HEK293 (cell line): ENCODE data around the gene DNAJA1.

Experiments used
- CTCF ChIP-seq: fragments of 450-650 bp; formaldehyde crosslinking; IDR thresholded peaks from 2 replicates; pipeline ENCODE4 v1.5.1; 2016; ENCODE audit warnings: missing biosample characterization, missing genetic modification characterization
- TRIM28 ChIP-seq: IDR thresholded peaks from 2 replicates; pipeline ENCODE4 v1.6.1; 2011; ENCODE audit warnings: low read length, control low read depth, borderline replicate concordance
- ZBTB8A ChIP-seq: fragments of 450-650 bp; formaldehyde crosslinking; IDR thresholded peaks from 2 replicates; pipeline ENCODE4 v1.5.1; 2016; ENCODE audit warnings: missing biosample characterization, missing genetic modification characterization
- ZNF148 ChIP-seq: fragments of 450-650 bp; formaldehyde crosslinking; IDR thresholded peaks from 2 replicates; pipeline ENCODE4 v1.5.0; 2017; ENCODE audit warnings: missing biosample characterization, missing genetic modification characterization, borderline replicate concordance
- ZNF19 ChIP-seq: fragments of 450-650 bp; formaldehyde crosslinking; IDR thresholded peaks from 2 replicates; pipeline ENCODE4; 2016; ENCODE audit warnings: missing biosample characterization, missing genetic modification characterization, low read depth
- ZNF2 ChIP-seq: fragments of 450-650 bp; formaldehyde crosslinking; IDR thresholded peaks from 2 replicates; pipeline ENCODE4 v1.5.1; 2016; ENCODE audit warnings: missing biosample characterization, missing genetic modification characterization
- ZNF585B ChIP-seq: fragments of 450-650 bp; formaldehyde crosslinking; IDR thresholded peaks from 2 replicates; pipeline ENCODE4 v1.5.1; 2016; ENCODE audit warnings: missing biosample characterization, missing genetic modification characterization
- ZNF747 ChIP-seq: fragments of 450-650 bp; formaldehyde crosslinking; IDR thresholded peaks from 2 replicates; pipeline ENCODE4 v1.5.1; 2016; ENCODE audit warnings: missing biosample characterization, missing genetic modification characterization
- TF ChIP-seq, protein P1 (sequence below): fragments of 450-650 bp; formaldehyde crosslinking; IDR thresholded peaks from 2 replicates; pipeline ENCODE4 v1.5.1; 2016; ENCODE audit warnings: missing biosample characterization, missing genetic modification characterization

DNA sequence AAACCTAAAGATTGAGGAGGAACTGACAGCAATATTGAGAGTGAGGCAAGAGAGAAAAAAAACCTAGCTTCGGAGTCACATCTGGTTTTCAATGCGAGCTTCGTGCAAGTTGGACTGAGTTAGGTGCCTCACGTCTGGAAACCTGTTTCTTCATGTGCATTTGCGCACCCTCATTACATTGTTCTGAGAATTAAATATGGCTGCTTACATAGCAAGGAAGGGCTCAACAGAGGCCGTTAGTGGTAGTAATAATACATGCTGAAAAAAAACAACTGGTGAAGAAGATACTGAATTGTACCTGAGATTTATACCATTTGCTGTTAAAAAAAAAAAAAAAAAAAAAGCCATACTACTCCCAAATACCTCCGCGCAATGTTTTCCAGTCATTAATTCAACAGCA is 18.6 kb downstream of the DNAJA1 start:
- TF ChIP-seq ZNF19 (tag by site-specific recombination), result no peak
- TF ChIP-seq ZNF2 (tag by site-specific recombination), result no peak
- no peak for TF ChIP-seq TRIM28
- TF ChIP-seq ZNF747, result no peak
- TF ChIP-seq, protein P1, sequence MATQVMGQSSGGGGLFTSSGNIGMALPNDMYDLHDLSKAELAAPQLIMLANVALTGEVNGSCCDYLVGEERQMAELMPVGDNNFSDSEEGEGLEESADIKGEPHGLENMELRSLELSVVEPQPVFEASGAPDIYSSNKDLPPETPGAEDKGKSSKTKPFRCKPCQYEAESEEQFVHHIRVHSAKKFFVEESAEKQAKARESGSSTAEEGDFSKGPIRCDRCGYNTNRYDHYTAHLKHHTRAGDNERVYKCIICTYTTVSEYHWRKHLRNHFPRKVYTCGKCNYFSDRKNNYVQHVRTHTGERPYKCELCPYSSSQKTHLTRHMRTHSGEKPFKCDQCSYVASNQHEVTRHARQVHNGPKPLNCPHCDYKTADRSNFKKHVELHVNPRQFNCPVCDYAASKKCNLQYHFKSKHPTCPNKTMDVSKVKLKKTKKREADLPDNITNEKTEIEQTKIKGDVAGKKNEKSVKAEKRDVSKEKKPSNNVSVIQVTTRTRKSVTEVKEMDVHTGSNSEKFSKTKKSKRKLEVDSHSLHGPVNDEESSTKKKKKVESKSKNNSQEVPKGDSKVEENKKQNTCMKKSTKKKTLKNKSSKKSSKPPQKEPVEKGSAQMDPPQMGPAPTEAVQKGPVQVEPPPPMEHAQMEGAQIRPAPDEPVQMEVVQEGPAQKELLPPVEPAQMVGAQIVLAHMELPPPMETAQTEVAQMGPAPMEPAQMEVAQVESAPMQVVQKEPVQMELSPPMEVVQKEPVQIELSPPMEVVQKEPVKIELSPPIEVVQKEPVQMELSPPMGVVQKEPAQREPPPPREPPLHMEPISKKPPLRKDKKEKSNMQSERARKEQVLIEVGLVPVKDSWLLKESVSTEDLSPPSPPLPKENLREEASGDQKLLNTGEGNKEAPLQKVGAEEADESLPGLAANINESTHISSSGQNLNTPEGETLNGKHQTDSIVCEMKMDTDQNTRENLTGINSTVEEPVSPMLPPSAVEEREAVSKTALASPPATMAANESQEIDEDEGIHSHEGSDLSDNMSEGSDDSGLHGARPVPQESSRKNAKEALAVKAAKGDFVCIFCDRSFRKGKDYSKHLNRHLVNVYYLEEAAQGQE (tag by site-specific recombination), result no peak
- no peak for TF ChIP-seq ZNF585B (tag by site-specific recombination)
- no peak for TF ChIP-seq CTCF (tag by site-specific recombination)
- TF ChIP-seq ZBTB8A (tag by site-specific recombination), result no peak
- no peak for TF ChIP-seq ZNF148 (tag by site-specific recombination)
